A549 (cell line): ENCODE data around the gene ZNF326. TPM values are rescaled to one million over a fixed set of nuclear protein-coding genes. Genes with fewer than 3 reads are reported as not detected.
A peak's percentile ranks its signal among the peaks of the same experiment; 100 is the strongest.

Source experiments
- ATAC-seq, 2 experiments: fragments of 200-7000 bp in 1 of 2; fragments of >200 bp in 1 of 2; cut with Nextera tagmentation in 1 of 2; cut with Tn5 transposase in 1 of 2; 3 replicates each; pipeline versions ENCODE4 v1.8.0 to v1.9.1; 2018 to 2020; ENCODE audit warnings: mild to moderate bottlenecking in 1 of 2, moderate library complexity in 1 of 2
- CTCF ChIA-PET: fragments of 300-600 bp; sonication (Branson Sonifier 250); formaldehyde crosslinking; extraction: SDS; loops from one replicate; lab custom pipeline; 2021; ENCODE audit warnings: antibody characterized with exemption, inconsistent platforms; lab: Yijun Ruan, JAX
- POLR2A ChIA-PET: fragments of 350-600 bp; formaldehyde crosslinking; extraction: SDS; loops from one replicate; lab custom pipeline; 2021; ENCODE audit warnings: antibody characterized with exemption, inconsistent platforms; lab: Yijun Ruan, JAX
- DNase-seq, 2 experiments: peaks; one replicate each; pipeline versions ENCODE4 v3.0.0 to v3.0.0-alpha.2; 2011 to 2016; ENCODE audit warnings: low read depth in 1 of 2, low spot score in 1 of 2
- FAIRE-seq: peaks from 2 replicates; lab custom pipeline; 2011; peaks lifted over from hg19 to GRCh38; lab: Jason Lieb, UNC
- H3K27ac ChIP-seq, 2 experiments: fragments of >200 bp; sonication (Bioruptor Twin); formaldehyde crosslinking; 3 replicates each; pipeline ENCODE4 v1.5.1; 2016 to 2017
- H3K4me1 ChIP-seq: fragments of >200 bp; sonication (Bioruptor Twin); formaldehyde crosslinking; 3 replicates; pipeline ENCODE4 v1.6.1; 2016
- H3K4me2 ChIP-seq: fragments of >200 bp; sonication (Bioruptor Twin); formaldehyde crosslinking; 3 replicates; pipeline ENCODE4 v1.6.1; 2016
- H3K4me3 ChIP-seq: fragments of >200 bp; sonication (Bioruptor Twin); formaldehyde crosslinking; 3 replicates; pipeline ENCODE4 v1.5.1; 2016
- H3K9me3 ChIP-seq: fragments of >200 bp; sonication (Bioruptor Twin); formaldehyde crosslinking; 3 replicates; pipeline ENCODE4 v1.6.1; 2016
- BCL3 ChIP-seq: fragments of >200 bp; sonication (Bioruptor Twin); formaldehyde crosslinking; IDR thresholded peaks from 3 replicates; pipeline ENCODE4 v1.6.1; 2016
- CBX2 ChIP-seq: fragments of 200-600 bp; sonication (generic); IDR thresholded peaks from 2 replicates; pipeline ENCODE4 v1.6.1; 2016; ENCODE audit warnings: low read depth, mild to moderate bottlenecking, borderline replicate concordance
- CEBPB ChIP-seq, 2 experiments: fragments of >200 bp in 1 of 2; sonication (Bioruptor Twin) in 1 of 2; formaldehyde crosslinking in 1 of 2; IDR thresholded peaks; 2 replicates each; pipeline ENCODE4 v1.6.1; 2012 to 2016
- CHD2 ChIP-seq: fragments of 150-350 bp; IDR thresholded peaks from 2 replicates; pipeline ENCODE4 v1.6.1; 2014; ENCODE audit warnings: low read length; ENCODE audit not compliant: partially characterized antibody
- CHD4 ChIP-seq: fragments of 200-600 bp; sonication (generic); IDR thresholded peaks from 2 replicates; pipeline ENCODE4 v1.6.1; 2016; ENCODE audit warnings: antibody characterized with exemption, mild to moderate bottlenecking, borderline replicate concordance
- CTCF ChIP-seq: fragments of >200 bp; sonication (Bioruptor Twin); formaldehyde crosslinking; IDR thresholded peaks from 3 replicates; pipeline ENCODE4 v1.5.1; 2016
- EHMT2 ChIP-seq: fragments of 200-600 bp; sonication (generic); IDR thresholded peaks from 2 replicates; pipeline ENCODE4 v1.6.1; 2016; ENCODE audit warnings: antibody characterized with exemption, low read depth, mild to moderate bottlenecking, moderate library complexity
- ELK1 ChIP-seq: fragments of 150-350 bp; IDR thresholded peaks from 2 replicates; pipeline ENCODE4 v1.6.1; 2014; ENCODE audit warnings: low read depth, mild to moderate bottlenecking, low read length
- FOSL2 ChIP-seq, 2 experiments: fragments of 450-650 bp in 1 of 2; fragments of >200 bp in 1 of 2; sonication (Bioruptor Twin) in 1 of 2; formaldehyde crosslinking; IDR thresholded peaks; 2 replicates each; pipeline versions ENCODE4 v1.5.0 to v1.6.1; 2016 to 2020; ENCODE audit warnings: mild to moderate bottlenecking in 1 of 2, moderate library complexity in 1 of 2
- FOXS1 ChIP-seq: fragments of 250-450 bp; sonication (Bioruptor Pico); IDR thresholded peaks from 2 replicates; pipeline ENCODE4 v1.5.0; 2020; ENCODE audit warnings: mild to moderate bottlenecking, moderate library complexity
- GATA3 ChIP-seq: IDR thresholded peaks from 2 replicates; pipeline ENCODE4 v1.6.1; 2012; ENCODE audit warnings: borderline replicate concordance
- HEYL ChIP-seq: fragments of 250-450 bp; sonication (Bioruptor Pico); IDR thresholded peaks from 2 replicates; pipeline ENCODE4 v1.8.0; 2021; ENCODE audit warnings: mild to moderate bottlenecking, moderate library complexity
- HOXB5 ChIP-seq: fragments of 250-450 bp; sonication (Bioruptor Pico); IDR thresholded peaks from 2 replicates; pipeline ENCODE4 v1.5.0; 2020; ENCODE audit warnings: mild to moderate bottlenecking, moderate library complexity
- JUN ChIP-seq, 2 experiments: fragments of >200 bp; sonication (Bioruptor Twin); formaldehyde crosslinking; IDR thresholded peaks; 2 replicates in 1 of 2; 3 replicates in 1 of 2; pipeline ENCODE4 v1.6.1; 2016 to 2017
- JUNB ChIP-seq: fragments of >200 bp; sonication (Bioruptor Twin); formaldehyde crosslinking; IDR thresholded peaks from 2 replicates; pipeline ENCODE4 v1.6.1; 2016
- KDM1A ChIP-seq: fragments of 200-600 bp; sonication (generic); IDR thresholded peaks from 2 replicates; pipeline ENCODE4 v1.6.1; 2016; ENCODE audit warnings: low read depth, mild to moderate bottlenecking
- KDM5A ChIP-seq: fragments of 200-600 bp; sonication (generic); IDR thresholded peaks from 2 replicates; pipeline ENCODE4 v1.6.1; 2016; ENCODE audit warnings: antibody characterized with exemption, mild to moderate bottlenecking
- MAFK ChIP-seq: fragments of 450-650 bp; IDR thresholded peaks from 2 replicates; pipeline ENCODE4 v1.6.1; 2014; ENCODE audit not compliant: partially characterized antibody
- NPAS2 ChIP-seq: fragments of 250-450 bp; sonication (Bioruptor Pico); IDR thresholded peaks from 2 replicates; pipeline ENCODE4 v1.8.0; 2022; ENCODE audit warnings: mild to moderate bottlenecking, moderate library complexity, borderline replicate concordance
- NR3C1 ChIP-seq: fragments of >200 bp; sonication (Bioruptor Twin); formaldehyde crosslinking; IDR thresholded peaks from 3 replicates; pipeline ENCODE4 v1.6.1; 2017
- PBX3 ChIP-seq: IDR thresholded peaks from 2 replicates; pipeline ENCODE4 v1.6.1; 2012
- PHF8 ChIP-seq: fragments of 200-600 bp; sonication (generic); IDR thresholded peaks from 2 replicates; pipeline ENCODE4 v1.6.1; 2016; ENCODE audit warnings: low read depth, mild to moderate bottlenecking, antibody characterized with exemption, moderate library complexity, borderline replicate concordance
- POLR2A ChIP-seq: IDR thresholded peaks from 2 replicates; pipeline ENCODE4 v1.6.1; 2012; ENCODE audit warnings: mild to moderate bottlenecking, low read length
- RAD21 ChIP-seq, 2 experiments: fragments of >200 bp in 1 of 2; sonication (Bioruptor Twin) in 1 of 2; formaldehyde crosslinking in 1 of 2; IDR thresholded peaks in 1 of 2; conservative IDR thresholded peaks in 1 of 2; 2 replicates in 1 of 2; 3 replicates in 1 of 2; pipeline ENCODE4 v1.6.1; 2012 to 2018; ENCODE audit warnings: inconsistent platforms in 1 of 2
- RARB ChIP-seq: fragments of 250-450 bp; sonication (Bioruptor Pico); IDR thresholded peaks from 2 replicates; pipeline ENCODE4 v1.8.0; 2021; ENCODE audit warnings: mild to moderate bottlenecking, moderate library complexity
- RCOR1 ChIP-seq: fragments of 150-350 bp; IDR thresholded peaks from 2 replicates; pipeline ENCODE4 v1.6.1; 2014; ENCODE audit warnings: antibody characterized with exemption, low read length, low read depth
- SMC3 ChIP-seq: fragments of >200 bp; sonication (Bioruptor Twin); formaldehyde crosslinking; IDR thresholded peaks from 3 replicates; pipeline ENCODE4 v1.6.1; 2018; ENCODE audit warnings: inconsistent platforms
- SREBF2 ChIP-seq: fragments of 450-650 bp; IDR thresholded peaks from 2 replicates; pipeline ENCODE4 v1.6.1; 2014; ENCODE audit warnings: mild to moderate bottlenecking, moderate library complexity
- USF2 ChIP-seq: fragments of 450-650 bp; IDR thresholded peaks from 2 replicates; pipeline ENCODE4 v1.6.1; 2014; ENCODE audit warnings: antibody characterized with exemption
- ZC3H11A ChIP-seq: fragments of 450-650 bp; IDR thresholded peaks from 2 replicates; pipeline ENCODE4 v1.6.1; 2014; ENCODE audit warnings: antibody characterized with exemption, mild to moderate bottlenecking
- WGBS: methylation state at CpG from one replicate; pipeline ENCODE4 v1.1.6; 2017; ENCODE audit errors: missing lambda C conversion rate; 5-methylcytosine and 5-hydroxymethylcytosine counted together
- polyA plus RNA-seq, 4 experiments: library from polyadenylated mRNA; depleted of rRNA in 3 of 4; stranded (reverse); fragments of >200 nt; fragmentation: RNase III in 1 of 4; extraction: RNeasy Plus Mini Kit Qiagen cat#74134 plus additional on column Dnase treatment in 1 of 4; gene quantifications; 2 replicates in 3 of 4; 3 replicates in 1 of 4; pipeline ENCODE4 v1.2.3, GENCODE V29; 2011 to 2017

ZNF326 gene
- polyA plus RNA-seq, 2 of the 4 experiments (the other 2 are of a cell fraction): 32.3 to 47.8 TPM

GRCh38 chr1:89951766-89952604 is 42.9 kb upstream of the ZNF326 start:
- H3K4me1 ChIP-seq: peaks cover 60% of the 10 kb centered on the region
- H3K27ac ChIP-seq: peak overlapping the region; percentile 72 to 84
- H3K9me3 ChIP-seq: no peaks in the 10 kb centered on the region
- no peak overlapping the region for H3K4me3 ChIP-seq
- POLR2A ChIA-PET: interaction anchor here (0.6 kb wide), 1 partner anchor 72 kb away, joined by 4 read pairs; no protein-coding TSS in a partner anchor
- no peak for FAIRE-seq
- peak overlapping the region; percentile 60 for H3K4me2 ChIP-seq
- DNase-seq: peak in 1 of 2 experiments; percentile 46
- TF ChIP-seq EHMT2 (no peak), GATA3 (0 out of 2 replicates have a peak, but pooled peaks have one; percentile 11), FOSL2 (IDR thresholded peaks at IDR 0.05) (no peak), FOSL2 (CRISPR knock-in tag; IDR thresholded peaks at IDR 0.05) (peak; percentile 43)
- ATAC-seq: peak in 1 of 2 experiments; percentile 10; a peak in 2 of 6 replicates
- CTCF ChIA-PET: interaction anchor here (0.6 to 1.9 kb wide), 6 partner anchors 9 to 451 kb away, joined by 3 to 9 read pairs (median 3); no protein-coding TSS in a partner anchor
- WGBS: 60% methylated on average over 5 of the region's 5 CpGs

- H3K4me1 ChIP-seq: peaks cover 67% of the 10 kb centered on the region
- FAIRE-seq: no peak
- DNase-seq: no peak
- H3K4me2 ChIP-seq: peak overlapping the region; percentile 60
- H3K9me3 ChIP-seq: no peaks in the 10 kb centered on the region
- CTCF ChIA-PET: interaction anchor here (0.6 to 1.9 kb wide), 6 partner anchors 10 to 452 kb away, joined by 3 to 9 read pairs (median 3); no protein-coding TSS in a partner anchor
- no peak for ATAC-seq
- peak overlapping the region; percentile 72 to 84 for H3K27ac ChIP-seq
- POLR2A ChIA-PET: no interaction called here
- WGBS: 90% methylated on average over 2 of the region's 2 CpGs
- H3K4me3 ChIP-seq: no peak overlapping the region
- TF ChIP-seq PHF8: no peak
- TF ChIP-seq ELK1: no peak
- TF ChIP-seq SMC3: no peak
- no peak for TF ChIP-seq MAFK
- no peak for TF ChIP-seq RARB (CRISPR knock-in tag)
- 0 out of 2 replicates have a peak, but pooled peaks have one; percentile 33 for TF ChIP-seq NPAS2 (CRISPR knock-in tag)
- no peak for TF ChIP-seq RCOR1
- no peak for TF ChIP-seq USF2
- no peak for TF ChIP-seq FOSL2 (IDR thresholded peaks at IDR 0.05)
- no peak for TF ChIP-seq FOSL2 (CRISPR knock-in tag; IDR thresholded peaks at IDR 0.05)
- no peak for TF ChIP-seq ZC3H11A
- TF ChIP-seq RAD21 (conservative IDR thresholded peaks at IDR 0.05 in 1 of 2, IDR thresholded peaks at IDR 0.05 in 1 of 2): no peak
- TF ChIP-seq PBX3: no peak
- TF ChIP-seq CHD4: no peak
- TF ChIP-seq JUNB: no peak
- TF ChIP-seq NR3C1: no peak
- no peak for TF ChIP-seq POLR2A
- peak; percentile 92 for TF ChIP-seq HOXB5
- no peak for TF ChIP-seq KDM5A
- no peak for TF ChIP-seq BCL3
- no peak for TF ChIP-seq CBX2
- TF ChIP-seq GATA3: no peak
- TF ChIP-seq HEYL (CRISPR knock-in tag): peak; percentile 80; the same call in 1 of the 2 replicates
- no peak for TF ChIP-seq CTCF
- no peak for TF ChIP-seq SREBF2
- no peak for TF ChIP-seq KDM1A
- TF ChIP-seq FOXS1 (CRISPR knock-in tag): peak; percentile 76; the same call in 1 of the 2 replicates
- no peak for TF ChIP-seq CEBPB (IDR thresholded peaks at IDR 0.05)
- no peak for TF ChIP-seq JUN (IDR thresholded peaks at IDR 0.05)
- no peak for TF ChIP-seq CHD2
Measured at GRCh38 chr1:89952605-89953130, 42.2 kb upstream of the ZNF326 start.
